Testis (tissue), 2 donors: ENCODE results near the gene NXPH2.

ENCODE experiments used
- CTCF ChIP-seq, 3 experiments: fragments of 450-650 bp in 2 of 3; fragments of 200-600 bp in 1 of 3; sonication (generic) in 1 of 3; IDR thresholded peaks; one replicate each; pipeline ENCODE4 v1.5.1; 2016 to 2019; ENCODE audit warnings: antibody characterized with exemption in 3 of 3, mild to moderate bottlenecking in 2 of 3, moderate library complexity in 1 of 3
- POLR2A ChIP-seq: fragments of 450-650 bp; IDR thresholded peaks from one replicate; pipeline ENCODE4 v1.6.1; 2017; ENCODE audit warnings: antibody characterized with exemption, mild to moderate bottlenecking, moderate library complexity

GRCh38 chr2:138637686-138638085 is 142.5 kb downstream of the NXPH2 start:
- TF ChIP-seq CTCF (IDR thresholded peaks at IDR 0.05) = no peak
- no peak for TF ChIP-seq POLR2A
